IMR-90 (cell line): Measurements from ENCODE around the gene ACTMAP. TPM values are rescaled to one million over a fixed set of nuclear protein-coding genes. Genes with fewer than 3 reads are reported as not detected.

Experiments used
- ATAC-seq: fragments of 200-7000 bp; cut with Tn5 transposase; 2 replicates; pipeline ENCODE4 v1.9.1; 2020; ENCODE audit warnings: low read depth, mild to moderate bottlenecking, moderate library complexity
- BruUV-seq: library from RNA; stranded (reverse); fragments of 400-500 nt; replicated peaks from 2 replicates; lab custom pipeline; 2021; lab: Mats Ljungman, UMichigan
- CTCF ChIA-PET: fragments of 300-600 bp; formaldehyde crosslinking; extraction: SDS; loops from one replicate; lab custom pipeline; 2021; ENCODE audit warnings: antibody characterized with exemption; lab: Yijun Ruan, JAX
- POLR2A ChIA-PET: fragments of 300-600 bp; sonication (Branson Sonifier 250); formaldehyde crosslinking; loops from one replicate; lab custom pipeline; 2022; ENCODE audit warnings: antibody characterized with exemption; ENCODE audit not compliant: unreplicated experiment; lab: Charles Lee
- DNase-seq: peaks from one replicate; pipeline ENCODE4 v3.0.0; 2013
- H2AFZ ChIP-seq: replicated peaks from 2 replicates; pipeline ENCODE3; 2013; ENCODE audit warnings: low read length, mild to moderate bottlenecking; ENCODE audit not compliant: poor library complexity
- H2AK5ac ChIP-seq: 2 replicates; pipeline ENCODE4 v1.6.1; 2013; ENCODE audit warnings: low read depth, low read length, inconsistent platforms
- H2AK9ac ChIP-seq: replicated peaks from 2 replicates; pipeline ENCODE3; 2013; ENCODE audit warnings: mild to moderate bottlenecking, low read depth, low read length, moderate library complexity; ENCODE audit not compliant: poor library complexity
- H2BK120ac ChIP-seq: 2 replicates; pipeline ENCODE4 v1.6.1; 2013; ENCODE audit warnings: low read depth, low read length, inconsistent platforms
- H2BK15ac ChIP-seq: 3 replicates; pipeline ENCODE4 v1.6.1; 2013; ENCODE audit warnings: low read depth, low read length, inconsistent platforms
- H2BK20ac ChIP-seq: 2 replicates; pipeline ENCODE4 v1.6.1; 2013; ENCODE audit warnings: low read depth, mild to moderate bottlenecking, inconsistent platforms, low read length, moderate library complexity
- H2BK5ac ChIP-seq: 2 replicates; pipeline ENCODE4 v1.6.1; 2013; ENCODE audit warnings: mild to moderate bottlenecking, low read depth, low read length, inconsistent platforms; ENCODE audit not compliant: poor library complexity, severe bottlenecking
- H3K14ac ChIP-seq: replicated peaks from 2 replicates; pipeline ENCODE4 v1.6.1; 2013; ENCODE audit warnings: low read depth, low read length, inconsistent platforms
- H3K18ac ChIP-seq: 2 replicates; pipeline ENCODE4 v1.6.1; 2013; ENCODE audit warnings: low read depth, low read length, control low read depth
- H3K23ac ChIP-seq: 2 replicates; pipeline ENCODE4 v1.6.1; 2013; ENCODE audit warnings: low read depth, low read length, inconsistent platforms
- H3K27ac ChIP-seq: 2 replicates; pipeline ENCODE4 v1.5.1; 2013; ENCODE audit warnings: mild to moderate bottlenecking, control low read depth, low read length; ENCODE audit not compliant: insufficient read depth
- H3K27me3 ChIP-seq: 2 replicates; pipeline ENCODE4 v1.6.1; 2013; ENCODE audit warnings: low read length; ENCODE audit not compliant: control insufficient read depth, insufficient read depth
- H3K36me3 ChIP-seq: 2 replicates; pipeline ENCODE4 v1.6.1; 2013; ENCODE audit warnings: low read length, mixed read lengths; ENCODE audit not compliant: control insufficient read depth, insufficient read depth
- H3K4ac ChIP-seq: 2 replicates; pipeline ENCODE4 v1.6.1; 2013; ENCODE audit warnings: low read depth, low read length, inconsistent platforms
- H3K4me1 ChIP-seq: 2 replicates; pipeline ENCODE4 v1.6.1; 2013; ENCODE audit warnings: low read length, mixed read lengths; ENCODE audit not compliant: control insufficient read depth, insufficient read depth
- H3K4me2 ChIP-seq: 2 replicates; pipeline ENCODE4 v1.6.1; 2013; ENCODE audit warnings: low read depth, mild to moderate bottlenecking, control low read depth, low read length, moderate library complexity
- H3K4me3 ChIP-seq: 2 replicates; pipeline ENCODE4 v1.5.1; 2013; ENCODE audit warnings: low read depth, mild to moderate bottlenecking, control low read depth, low read length, moderate library complexity; ENCODE audit not compliant: insufficient read depth
- H3K56ac ChIP-seq: 2 replicates; pipeline ENCODE4 v1.6.1; 2013; ENCODE audit warnings: low read length, inconsistent platforms; ENCODE audit not compliant: insufficient read depth; ENCODE audit errors: extremely low read depth
- H3K79me1 ChIP-seq, 2 experiments: 2 replicates each; pipeline ENCODE4 v1.6.1; 2013; ENCODE audit warnings: low read length in 2 of 2, inconsistent platforms in 1 of 2, low read depth in 1 of 2
- H3K9ac ChIP-seq: 2 replicates; pipeline ENCODE4 v1.6.1; 2013; ENCODE audit warnings: low read depth, low read length, control low read depth
- H3K9me1 ChIP-seq: 2 replicates; pipeline ENCODE4 v1.6.1; 2013; ENCODE audit warnings: low read length, inconsistent platforms; ENCODE audit not compliant: insufficient read depth
- H3K9me3 ChIP-seq: 2 replicates; pipeline ENCODE4 v1.6.1; 2013; ENCODE audit warnings: low read length; ENCODE audit not compliant: control insufficient read depth, insufficient read depth
- H4K20me1 ChIP-seq: 2 replicates; pipeline ENCODE4 v1.6.1; 2013; ENCODE audit warnings: low read length, inconsistent platforms; ENCODE audit not compliant: insufficient read depth
- H4K5ac ChIP-seq: 2 replicates; pipeline ENCODE4 v1.6.1; 2013; ENCODE audit warnings: mild to moderate bottlenecking, low read depth, low read length, control low read depth
- H4K8ac ChIP-seq, 2 experiments: 2 replicates each; pipeline ENCODE4 v1.6.1; 2013; ENCODE audit warnings: low read depth in 2 of 2, low read length in 2 of 2, control low read depth in 1 of 2, inconsistent platforms in 1 of 2
- H4K91ac ChIP-seq: 2 replicates; pipeline ENCODE4 v1.6.1; 2013; ENCODE audit warnings: low read depth, low read length, inconsistent platforms; ENCODE audit not compliant: insufficient read depth
- BHLHE40 ChIP-seq: fragments of 150-350 bp; IDR thresholded peaks from 2 replicates; pipeline ENCODE4 v1.6.1; 2016; ENCODE audit warnings: mild to moderate bottlenecking, low read depth, low read length
- CHD1 ChIP-seq: IDR thresholded peaks from 2 replicates; pipeline ENCODE4 v1.6.1; 2012; ENCODE audit warnings: low read depth, low read length, improper control_type of control experiment
- FOS ChIP-seq: fragments of 150-350 bp; IDR thresholded peaks from 2 replicates; pipeline ENCODE4 v1.6.1; 2016; ENCODE audit warnings: low read depth, low read length
- MAFK ChIP-seq: IDR thresholded peaks from 2 replicates; pipeline ENCODE4 v1.6.1; 2012; ENCODE audit warnings: low read depth, low read length, improper control_type of control experiment
- MAZ ChIP-seq: IDR thresholded peaks from 2 replicates; pipeline ENCODE4 v1.6.1; 2012; ENCODE audit warnings: low read depth, mild to moderate bottlenecking, low read length, improper control_type of control experiment, moderate library complexity, borderline replicate concordance
- MXI1 ChIP-seq: IDR thresholded peaks from 2 replicates; pipeline ENCODE4 v1.6.1; 2012; ENCODE audit warnings: low read depth, mild to moderate bottlenecking, low read length, moderate library complexity, borderline replicate concordance
- NFE2L2 ChIP-seq: fragments of 150-350 bp; IDR thresholded peaks from 2 replicates; pipeline ENCODE4 v1.6.1; 2016; ENCODE audit warnings: low read depth, mild to moderate bottlenecking, low read length
- RAD21 ChIP-seq: IDR thresholded peaks from 2 replicates; pipeline ENCODE4 v1.6.1; 2012; ENCODE audit warnings: low read length, improper control_type of control experiment
- RCOR1 ChIP-seq: IDR thresholded peaks from 2 replicates; pipeline ENCODE4 v1.6.1; 2012; ENCODE audit warnings: mild to moderate bottlenecking, low read length, improper control_type of control experiment; ENCODE audit not compliant: insufficient replicate concordance
- WGBS, 2 experiments: methylation state at CpG; one replicate each; pipeline versions ENCODE4 v1.1.5 to v1.1.7; 2013; ENCODE audit warnings: missing lambda C conversion rate in 2 of 2; ENCODE audit not compliant: insufficient read length in 1 of 2; ENCODE audit errors: extremely low coverage in 2 of 2; 5-methylcytosine and 5-hydroxymethylcytosine counted together
- dilution Hi-C: fragments of 300-500 bp; cut with HindIII; formaldehyde crosslinking; loops from one replicate; pipeline ENCODE4 v1.14.3; 2018; ENCODE audit warnings: low sequenced_read_pairs; ENCODE audit not compliant: unreplicated experiment
- in situ Hi-C: fragments of 300-500 bp; cut with MboI; formaldehyde crosslinking; loops from 3 replicates; pipeline ENCODE4 v1.14.3; 2019; ENCODE audit warnings: low sequenced_read_pairs, inconsistent platforms, mixed read lengths
- intact Hi-C: fragments of 100-400 bp; cut with micrococcal nuclease; formaldehyde crosslinking; loops from 2 replicates; pipeline ENCODE4 v1.10.0; 2022
- polyA plus RNA-seq, 3 experiments: library from polyadenylated mRNA; depleted of rRNA; stranded (reverse); fragments of >200 nt; gene quantifications; 2 replicates each; pipeline ENCODE4 v1.2.3, GENCODE V29; 2012; ENCODE audit warnings: low replicate concordance in 1 of 3
- total RNA-seq: library from RNA; depleted of rRNA; stranded (reverse); fragments of >200 nt; gene quantifications from 2 replicates; pipeline ENCODE4 v1.2.3, GENCODE V29; 2012
- TF ChIP-seq, protein P1 (sequence below): fragments of 150-350 bp; IDR thresholded peaks from 2 replicates; pipeline ENCODE4 v1.6.1; 2016; ENCODE audit warnings: low read depth, mild to moderate bottlenecking, low read length, moderate library complexity, borderline replicate concordance
- TF ChIP-seq, protein P2 (sequence below): conservative IDR thresholded peaks from 2 replicates; pipeline ENCODE4 v1.5.1; 2012; ENCODE audit warnings: mild to moderate bottlenecking, low read depth, low read length, improper control_type of control experiment
- TF ChIP-seq, protein P3 (sequence below): fragments of 150-350 bp; IDR thresholded peaks from 2 replicates; pipeline ENCODE4 v1.6.1; 2017; ENCODE audit warnings: mild to moderate bottlenecking, antibody characterized with exemption, low read length, low read depth

The ACTMAP gene
- total and polyA plus RNA-seq, 2 of the 4 experiments (the other 2 are of a cell fraction): 0.54 to 5.4 TPM

DNA sequence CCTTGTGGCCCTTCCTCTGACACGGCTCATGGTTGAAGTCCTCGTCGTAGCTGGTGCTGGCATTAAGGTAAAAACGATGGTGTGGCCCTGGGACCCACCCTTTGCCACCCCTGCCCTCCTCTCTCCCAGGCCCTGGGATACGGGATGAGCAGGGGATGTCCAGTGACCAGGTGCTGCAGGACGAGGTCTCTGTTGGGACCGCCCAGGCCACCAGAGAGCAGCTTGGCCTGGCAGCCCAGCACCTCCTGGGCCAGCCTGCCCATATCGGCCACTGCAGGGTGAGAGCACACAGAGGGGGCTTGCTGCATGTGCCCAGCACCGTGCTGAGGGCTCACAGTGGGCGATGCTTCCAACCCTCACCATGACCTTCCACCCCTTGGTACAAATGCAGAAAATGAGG, 6.4 kb downstream of the ACTMAP start:
- Histone ChIP-seq H2BK120ac (no peak overlapping the region), H3K9ac (no peak overlapping the region), H3K56ac (no peak overlapping the region), H2BK20ac (no peak overlapping the region), H3K4me1 (peaks cover 10% of the 10 kb centered on the region), H3K23ac (no peak overlapping the region), H3K27me3 (no peaks in the 10 kb centered on the region), H3K14ac (no peak overlapping the region), H3K4me3 (no peak overlapping the region), H3K9me1 (peaks cover 7% of the 10 kb centered on the region; the same call in 1 of the 2 replicates), H2BK15ac (no peak overlapping the region), H3K18ac (no peak overlapping the region), H2BK5ac (no peak overlapping the region), H3K4me2 (no peak overlapping the region), H2AFZ (no peak overlapping the region), H4K91ac (no peak overlapping the region), H3K27ac (no peak overlapping the region), H4K20me1 (no peaks in the 10 kb centered on the region), H3K36me3 (peaks cover 8% of the 10 kb centered on the region), H3K9me3 (no peaks in the 10 kb centered on the region), H2AK5ac (no peak overlapping the region), H3K79me1 (0 out of 4 replicates have a peak, but pooled peaks cover 0 to 8% of the 10 kb centered on the region in 2 experiments), H4K8ac (no peak overlapping the region), H3K4ac (peak overlapping the region; percentile 93; the same call in 1 of the 2 replicates), H2AK9ac (no peak overlapping the region), H4K5ac (no peak overlapping the region)
- in situ Hi-C loops: no loop called here
- CTCF ChIA-PET: interaction anchor here (1.3 kb wide), 2 partner anchors 13 to 63 kb away, joined by 3 read pairs; no protein-coding TSS in a partner anchor
- dilution Hi-C loops: no loop called here
- ATAC-seq: no peak
- intact Hi-C loops: no loop called here
- TF ChIP-seq BHLHE40: no peak
- TF ChIP-seq CHD1: no peak
- TF ChIP-seq FOS: no peak
- no peak for TF ChIP-seq MXI1
- TF ChIP-seq, protein P1, sequence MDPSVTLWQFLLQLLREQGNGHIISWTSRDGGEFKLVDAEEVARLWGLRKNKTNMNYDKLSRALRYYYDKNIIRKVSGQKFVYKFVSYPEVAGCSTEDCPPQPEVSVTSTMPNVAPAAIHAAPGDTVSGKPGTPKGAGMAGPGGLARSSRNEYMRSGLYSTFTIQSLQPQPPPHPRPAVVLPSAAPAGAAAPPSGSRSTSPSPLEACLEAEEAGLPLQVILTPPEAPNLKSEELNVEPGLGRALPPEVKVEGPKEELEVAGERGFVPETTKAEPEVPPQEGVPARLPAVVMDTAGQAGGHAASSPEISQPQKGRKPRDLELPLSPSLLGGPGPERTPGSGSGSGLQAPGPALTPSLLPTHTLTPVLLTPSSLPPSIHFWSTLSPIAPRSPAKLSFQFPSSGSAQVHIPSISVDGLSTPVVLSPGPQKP: no peak
- TF ChIP-seq RCOR1: no peak
- no peak for TF ChIP-seq RAD21
- TF ChIP-seq, protein P2, sequence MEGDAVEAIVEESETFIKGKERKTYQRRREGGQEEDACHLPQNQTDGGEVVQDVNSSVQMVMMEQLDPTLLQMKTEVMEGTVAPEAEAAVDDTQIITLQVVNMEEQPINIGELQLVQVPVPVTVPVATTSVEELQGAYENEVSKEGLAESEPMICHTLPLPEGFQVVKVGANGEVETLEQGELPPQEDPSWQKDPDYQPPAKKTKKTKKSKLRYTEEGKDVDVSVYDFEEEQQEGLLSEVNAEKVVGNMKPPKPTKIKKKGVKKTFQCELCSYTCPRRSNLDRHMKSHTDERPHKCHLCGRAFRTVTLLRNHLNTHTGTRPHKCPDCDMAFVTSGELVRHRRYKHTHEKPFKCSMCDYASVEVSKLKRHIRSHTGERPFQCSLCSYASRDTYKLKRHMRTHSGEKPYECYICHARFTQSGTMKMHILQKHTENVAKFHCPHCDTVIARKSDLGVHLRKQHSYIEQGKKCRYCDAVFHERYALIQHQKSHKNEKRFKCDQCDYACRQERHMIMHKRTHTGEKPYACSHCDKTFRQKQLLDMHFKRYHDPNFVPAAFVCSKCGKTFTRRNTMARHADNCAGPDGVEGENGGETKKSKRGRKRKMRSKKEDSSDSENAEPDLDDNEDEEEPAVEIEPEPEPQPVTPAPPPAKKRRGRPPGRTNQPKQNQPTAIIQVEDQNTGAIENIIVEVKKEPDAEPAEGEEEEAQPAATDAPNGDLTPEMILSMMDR: no peak
- no peak for TF ChIP-seq NFE2L2
- TF ChIP-seq, protein P3, sequence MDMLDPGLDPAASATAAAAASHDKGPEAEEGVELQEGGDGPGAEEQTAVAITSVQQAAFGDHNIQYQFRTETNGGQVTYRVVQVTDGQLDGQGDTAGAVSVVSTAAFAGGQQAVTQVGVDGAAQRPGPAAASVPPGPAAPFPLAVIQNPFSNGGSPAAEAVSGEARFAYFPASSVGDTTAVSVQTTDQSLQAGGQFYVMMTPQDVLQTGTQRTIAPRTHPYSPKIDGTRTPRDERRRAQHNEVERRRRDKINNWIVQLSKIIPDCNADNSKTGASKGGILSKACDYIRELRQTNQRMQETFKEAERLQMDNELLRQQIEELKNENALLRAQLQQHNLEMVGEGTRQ: no peak
- no peak for TF ChIP-seq MAFK
- no peak for TF ChIP-seq MAZ
- BruUV-seq: no TSS peak
- 93% methylated on average over 3 of the region's 10 CpGs; no CpG with 5 or more reads in 1 of the 2 experiments for WGBS, 2 experiments
- POLR2A ChIA-PET: no interaction called here
- no peak for DNase-seq
